ENCODE results near the gene IFNLR1. TPM values are rescaled to one million over a fixed set of nuclear protein-coding genes. Genes with fewer than 3 reads are reported as not detected.

Gene IFNLR1
- total RNA-seq, 1 donor from 2014 or later: 39.2 TPM

GRCh38 chr1:24126672-24127023 lies 60.4 kb downstream of the IFNLR1 start:
- TF ChIP-seq CTCF (IDR thresholded peaks at IDR 0.05): no peak
- peaks cover 3% of the 10 kb centered on the region for H3K36me3 Mint-ChIP-seq (ENCODE audit: low read depth)
- ATAC-seq (ENCODE audit: low read depth) (no peak), DNase-seq (no peak)
- H3K27me3 Mint-ChIP-seq: peaks cover 3% of the 10 kb centered on the region
- peaks cover 5% of the 10 kb centered on the region for H3K9me3 Mint-ChIP-seq
- no peaks in the 10 kb centered on the region for H3K4me1 Mint-ChIP-seq
- ChIA-PET CTCF (no interaction called here), POLR2A (no interaction called here)
- intact Hi-C loops (cut with micrococcal nuclease): no loop called here
- H3K4me3 Mint-ChIP-seq: no peak overlapping the region
- H3K27ac Mint-ChIP-seq: no peak overlapping the region

GRCh38 chr1:24126018-24126671 lies 60.9 kb downstream of the IFNLR1 start:
- H3K27me3 Mint-ChIP-seq: peaks cover 3% of the 10 kb centered on the region
- DNase-seq (no peak), ATAC-seq (ENCODE audit: low read depth) (no peak)
- no peak overlapping the region for H3K27ac Mint-ChIP-seq
- peaks cover 4% of the 10 kb centered on the region for H3K9me3 Mint-ChIP-seq
- no peaks in the 10 kb centered on the region for H3K4me1 Mint-ChIP-seq
- POLR2A ChIA-PET: no interaction called here
- no peak overlapping the region for H3K4me3 Mint-ChIP-seq
- intact Hi-C loops (cut with micrococcal nuclease): no loop called here
- peaks cover 3% of the 10 kb centered on the region for H3K36me3 Mint-ChIP-seq (ENCODE audit: low read depth)
- no peak for TF ChIP-seq CTCF (IDR thresholded peaks at IDR 0.05)
- CTCF ChIA-PET: no interaction called here

GRCh38 chr1:24125456-24125855 lies 61.6 kb downstream of the IFNLR1 start:
- Mint-ChIP-seq H3K4me3 (no peak overlapping the region), H3K36me3 (ENCODE audit: low read depth) (no peaks in the 10 kb centered on the region), H3K27ac (no peak overlapping the region), H3K9me3 (peaks cover 3% of the 10 kb centered on the region), H3K27me3 (peaks cover 3% of the 10 kb centered on the region), H3K4me1 (no peaks in the 10 kb centered on the region)
- ChIA-PET CTCF (interaction anchor here (0.6 kb wide), 1 partner anchor 1769 kb away, joined by 5 read pairs; no protein-coding TSS in a partner anchor), POLR2A (no interaction called here)
- ATAC-seq (ENCODE audit: low read depth): no peak
- TF ChIP-seq CTCF (IDR thresholded peaks at IDR 0.05): no peak
- intact Hi-C loops (cut with micrococcal nuclease): no loop called here
- DNase-seq: no peak

- CTCF ChIA-PET: interaction anchor here (0.6 kb wide), 1 partner anchor 1769 kb away, joined by 5 read pairs; no protein-coding TSS in a partner anchor
- DNase-seq: no peak
Measured at GRCh38 chr1:24124980-24125379, 62.1 kb downstream of the IFNLR1 start.

GRCh38 chr1:24123611-24124010 lies 63.5 kb downstream of the IFNLR1 start:
- ATAC-seq (ENCODE audit: low read depth) (no peak), DNase-seq (no peak)
- no peak for TF ChIP-seq CTCF (IDR thresholded peaks at IDR 0.05)
- Mint-ChIP-seq H3K9me3 (no peaks in the 10 kb centered on the region), H3K4me1 (no peaks in the 10 kb centered on the region), H3K36me3 (ENCODE audit: low read depth) (no peaks in the 10 kb centered on the region), H3K4me3 (no peak overlapping the region), H3K27me3 (peaks cover 9% of the 10 kb centered on the region), H3K27ac (no peak overlapping the region)
- intact Hi-C loops (cut with micrococcal nuclease): no loop called here
- ChIA-PET POLR2A (no interaction called here), CTCF (no interaction called here)

More at GRCh38 chr1:24124980-24125379, 62.1 kb downstream of the IFNLR1 start:
- Mint-ChIP-seq H3K4me3 (no peak overlapping the region), H3K27ac (no peak overlapping the region), H3K9me3 (peaks cover 3% of the 10 kb centered on the region), H3K36me3 (ENCODE audit: low read depth) (no peaks in the 10 kb centered on the region), H3K4me1 (no peaks in the 10 kb centered on the region), H3K27me3 (peaks cover 3% of the 10 kb centered on the region)
- ATAC-seq (ENCODE audit: low read depth): no peak
- TF ChIP-seq CTCF (IDR thresholded peaks at IDR 0.05): no peak
- POLR2A ChIA-PET: no interaction called here
- intact Hi-C loops (cut with micrococcal nuclease): no loop called here

All from activated B cell treated with CpG ODN at 0.5 μM for 24 hours (primary cell).